CD14-positive monocyte (primary cell): Measurements from ENCODE around the gene CTDP1. TPM values are rescaled to one million over a fixed set of nuclear protein-coding genes. Genes with fewer than 3 reads are reported as not detected.

ENCODE experiments used
- DNase-seq, 3 donors: peaks; one replicate each; pipeline ENCODE4 v3.0.0-alpha.2; 2011 to 2022
- H2AFZ ChIP-seq: 2 replicates; pipeline ENCODE4 v1.6.0; 2012; ENCODE audit warnings: mild to moderate bottlenecking, low read depth, low read length, inconsistent platforms; ENCODE audit not compliant: insufficient read depth, poor library complexity, severe bottlenecking
- H3K27ac ChIP-seq, 2 donors: 1 replicate in 1 of 2; 2 replicates in 1 of 2; pipeline ENCODE4 v1.5.1; 2012 to 2013; ENCODE audit warnings: low read length in 2 of 2, control low read depth in 1 of 2, inconsistent platforms in 1 of 2, low read depth in 1 of 2, mild to moderate bottlenecking in 1 of 2
- H3K27me3 ChIP-seq, 2 donors: one replicate each; pipeline versions ENCODE4 v1.6.0 to v1.6.1; 2011 to 2013; ENCODE audit warnings: low read length in 2 of 2; ENCODE audit not compliant: control insufficient read depth in 2 of 2, insufficient read depth in 2 of 2
- H3K36me3 ChIP-seq, 2 donors: replicated peaks in 1 of 2; 1 replicate in 1 of 2; 2 replicates in 1 of 2; pipeline versions ENCODE4 v1.5.1 to v1.6.1; 2012 to 2013; ENCODE audit warnings: low read length in 2 of 2, control low read depth in 1 of 2, inconsistent platforms in 1 of 2, mild to moderate bottlenecking in 1 of 2; ENCODE audit not compliant: insufficient read depth in 2 of 2, control insufficient read depth in 1 of 2
- H3K4me1 ChIP-seq, 2 donors: 1 replicate in 1 of 2; 2 replicates in 1 of 2; pipeline versions ENCODE4 v1.5.1 to v1.6.1; 2012 to 2013; ENCODE audit warnings: low read length in 2 of 2, control low read depth in 1 of 2, inconsistent platforms in 1 of 2, mild to moderate bottlenecking in 1 of 2, moderate library complexity in 1 of 2; ENCODE audit not compliant: insufficient read depth in 2 of 2, control insufficient read depth in 1 of 2
- H3K4me2 ChIP-seq: replicated peaks from 2 replicates; pipeline ENCODE3; 2012; ENCODE audit warnings: low read length, moderate library complexity, mild to moderate bottlenecking; ENCODE audit not compliant: poor library complexity, severe bottlenecking; ENCODE audit errors: extremely low read depth
- H3K4me3 ChIP-seq, 3 experiments: fragments of 200-600 bp in 1 of 3; sonication (generic) in 1 of 3; replicated peaks in 1 of 3; 1 replicate in 2 of 3; 2 replicates in 1 of 3; pipeline ENCODE4 v1.5.1; 2011 to 2013; ENCODE audit warnings: low read length in 3 of 3, mild to moderate bottlenecking in 3 of 3, control low read depth in 2 of 3, low read depth in 2 of 3, inconsistent platforms in 1 of 3, moderate library complexity in 1 of 3
- H3K79me2 ChIP-seq: 2 replicates; pipeline ENCODE4 v1.6.0; 2012; ENCODE audit warnings: mild to moderate bottlenecking, control low read depth, inconsistent platforms, low read length, moderate library complexity; ENCODE audit not compliant: insufficient read depth
- H3K9ac ChIP-seq: 2 replicates; pipeline ENCODE4 v1.6.0; 2017; ENCODE audit warnings: low read length, mild to moderate bottlenecking; ENCODE audit not compliant: insufficient read depth, poor library complexity, severe bottlenecking
- H3K9me3 ChIP-seq, 2 donors: replicated peaks in 1 of 2; 1 replicate in 1 of 2; 2 replicates in 1 of 2; pipeline versions ENCODE4 v1.5.1 to v1.6.1; 2012 to 2013; ENCODE audit warnings: low read length in 2 of 2, control low read depth in 1 of 2; ENCODE audit not compliant: control insufficient read depth in 1 of 2, insufficient read depth in 1 of 2
- H4K20me1 ChIP-seq: 2 replicates; pipeline ENCODE4 v1.6.0; 2012; ENCODE audit warnings: mild to moderate bottlenecking, low read length, control low read depth, moderate library complexity; ENCODE audit not compliant: insufficient read depth
- H3K27ac Mint-ChIP-seq, 7 donors: one replicate each; pipeline ENCODE4 v1.8.0; 2020; ENCODE audit warnings: mild to moderate bottlenecking in 7 of 7, mixed read lengths in 7 of 7, moderate library complexity in 6 of 7, inconsistent platforms in 2 of 7
- H3K27me3 Mint-ChIP-seq, 3 donors: one replicate each; pipeline ENCODE4 v1.8.0; 2021 to 2022; ENCODE audit warnings: low read depth in 3 of 3, mild to moderate bottlenecking in 3 of 3, mixed read lengths in 3 of 3, moderate library complexity in 3 of 3, inconsistent platforms in 1 of 3
- H3K36me3 Mint-ChIP-seq, 2 donors: one replicate each; pipeline ENCODE4 v1.8.0; 2020; ENCODE audit warnings: mixed read lengths in 2 of 2, inconsistent platforms in 1 of 2, mild to moderate bottlenecking in 1 of 2
- H3K4me1 Mint-ChIP-seq: one replicate; pipeline ENCODE4 v1.8.0; 2020; ENCODE audit warnings: mild to moderate bottlenecking, mixed read lengths
- H3K4me3 Mint-ChIP-seq, 2 donors: one replicate each; pipeline ENCODE4 v1.8.0; 2020; ENCODE audit warnings: mild to moderate bottlenecking in 2 of 2, mixed read lengths in 2 of 2, moderate library complexity in 1 of 2
- H3K9me3 Mint-ChIP-seq, 7 donors: one replicate each; pipeline ENCODE4 v1.8.0; 2020 to 2022; ENCODE audit warnings: mixed read lengths in 7 of 7, mild to moderate bottlenecking in 6 of 7, moderate library complexity in 6 of 7, inconsistent platforms in 2 of 7
- CTCF ChIP-seq: fragments of 200-600 bp; IDR thresholded peaks from one replicate; pipeline ENCODE4 v1.8.0; 2022; ENCODE audit warnings: antibody characterized with exemption, mild to moderate bottlenecking
- WGBS: methylation state at CpG from one replicate; pipeline ENCODE4 v1.1.5; 2013; ENCODE audit warnings: missing lambda C conversion rate; ENCODE audit not compliant: insufficient coverage; 5-methylcytosine and 5-hydroxymethylcytosine counted together
- intact Hi-C, 2 donors: fragments of 100-400 bp; cut with micrococcal nuclease; formaldehyde crosslinking; loops; one replicate each; pipeline versions ENCODE4 v1.15.0 to v1.15.1; 2023
- polyA plus RNA-seq, 3 donors: library from polyadenylated mRNA; depleted of rRNA in 1 of 3; unstranded in 2 of 3; stranded (reverse) in 1 of 3; fragments of 300-500 nt in 2 of 3; fragments of >200 nt in 1 of 3; fragmentation: Illumina TruSeq in 2 of 3; gene quantifications; 1 replicate in 2 of 3; 2 replicates in 1 of 3; pipeline ENCODE4 v1.2.3, GENCODE V29; 2012 to 2021

The CTDP1 gene
- polyA plus RNA-seq, 3 donors = 9.1 to 13.9 (median 9.1) TPM

DNA sequence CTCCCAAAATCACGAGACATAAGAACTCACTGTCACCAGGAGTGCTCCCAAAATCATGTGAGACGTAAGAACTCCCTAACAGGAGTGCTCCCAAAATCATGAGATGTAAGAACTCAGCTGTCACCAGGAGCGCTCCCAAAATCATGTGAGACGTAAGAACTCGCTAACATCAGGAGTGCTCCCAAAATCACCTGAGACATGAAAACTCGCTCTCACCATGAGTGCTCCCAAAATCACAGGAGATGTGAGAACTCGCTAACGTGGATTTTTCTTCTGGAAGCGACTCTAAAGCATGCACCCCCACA lies 53.1 kb downstream of the CTDP1 start:
- H3K36me3 ChIP-seq = peaks cover 82 to 100% of the 10 kb centered on the region in 2 donors
- no peaks in the 10 kb centered on the region for H3K4me1 ChIP-seq
- H3K9me3 ChIP-seq = peaks cover 96 to 100% of the 10 kb centered on the region in 2 donors
- no peak overlapping the region for H3K9ac ChIP-seq
- no peaks in the 10 kb centered on the region for H4K20me1 ChIP-seq
- peaks cover 94 to 97% of the 10 kb centered on the region in 2 donors for H3K36me3 Mint-ChIP-seq
- no peak overlapping the region for H3K4me2 ChIP-seq
- H3K4me3 ChIP-seq = peak overlapping the region in 1 of 3 experiments; percentile 50
- H3K4me1 Mint-ChIP-seq = no peaks in the 10 kb centered on the region
- no peak overlapping the region for H3K27ac ChIP-seq
- no peaks in the 10 kb centered on the region for H3K27me3 ChIP-seq
- peaks cover 0 to under 1% (median 0%) of the 10 kb centered on the region in 3 donors for H3K27me3 Mint-ChIP-seq
- intact Hi-C loops = no loop called here
- peaks cover 75 to 93% (median 87%) of the 10 kb centered on the region in 7 donors for H3K9me3 Mint-ChIP-seq
- DNase-seq = no peak
- no peak overlapping the region for H3K4me3 Mint-ChIP-seq
- H2AFZ ChIP-seq = no peak overlapping the region
- WGBS = 96% methylated on average over 5 of the region's 9 CpGs
- peaks cover 18% of the 10 kb centered on the region for H3K79me2 ChIP-seq
- no peak for TF ChIP-seq CTCF
- H3K27ac Mint-ChIP-seq = peak overlapping the region in 1 of 7 donors; percentile 13

DNA sequence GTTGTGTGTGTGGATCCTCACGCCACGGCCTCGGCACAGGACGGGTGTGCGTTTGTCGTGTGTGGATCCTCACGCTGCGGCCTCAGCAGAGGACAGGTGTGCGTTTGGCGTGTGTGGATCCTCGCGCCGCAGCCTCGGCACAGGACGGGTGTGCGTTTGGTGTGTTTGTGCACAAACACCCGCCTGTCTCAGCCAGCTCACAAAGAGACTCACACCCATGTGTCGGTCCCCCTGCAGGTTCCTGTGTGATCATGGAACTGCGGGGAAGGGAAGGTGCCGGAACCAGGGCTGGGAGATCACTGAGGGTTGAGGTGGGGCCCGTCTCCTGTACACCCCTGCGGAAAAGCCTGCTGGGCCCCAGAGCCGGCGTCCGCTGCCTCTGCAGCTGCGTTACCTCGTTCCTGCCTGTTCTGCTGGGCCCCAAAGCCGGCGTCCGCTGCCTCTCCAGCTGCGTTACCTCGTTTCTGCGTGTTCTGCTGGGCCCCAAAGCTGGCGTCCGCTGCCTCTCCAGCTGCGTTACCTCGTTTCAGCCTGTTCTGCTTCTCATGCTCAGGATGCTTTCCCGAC lies 53.6 kb downstream of the CTDP1 start:
- Mint-ChIP-seq H3K4me1 (no peaks in the 10 kb centered on the region), H3K27me3 (no peaks in the 10 kb centered on the region), H3K4me3 (no peak overlapping the region), H3K9me3 (peaks cover 76 to 93% (median 86%) of the 10 kb centered on the region in 7 donors), H3K36me3 (peaks cover 94 to 97% of the 10 kb centered on the region in 2 donors), H3K27ac (peak overlapping the region in 1 of 7 donors; percentile 13)
- intact Hi-C loops = no loop called here
- DNase-seq = no peak
- Histone ChIP-seq H3K9me3 (peaks cover 97 to 99% of the 10 kb centered on the region in 2 donors), H3K4me1 (no peaks in the 10 kb centered on the region), H3K4me3 (peak overlapping the region in 1 of 3 experiments; percentile 50), H3K9ac (no peak overlapping the region), H3K4me2 (no peak overlapping the region), H3K27me3 (no peaks in the 10 kb centered on the region), H4K20me1 (no peaks in the 10 kb centered on the region), H3K27ac (no peak overlapping the region), H3K36me3 (peaks cover 83 to 100% of the 10 kb centered on the region in 2 donors), H3K79me2 (peaks cover 16% of the 10 kb centered on the region), H2AFZ (no peak overlapping the region)
- WGBS = 98% methylated on average over 34 of the region's 38 CpGs
- TF ChIP-seq CTCF = no peak
